Stimulated activated CD8-positive, alpha-beta memory T cell treated with anti-CD3 and anti-CD28 coated beads, Interleukin-4, amount 100 ng/mL, for 4 hours (primary cell): ENCODE data around the gene CLDN7.
A peak's percentile ranks its signal among the peaks of the same experiment; 100 is the strongest.

Experiments used
- DNase-seq, 2 donors: peaks; one replicate each; pipeline ENCODE4 v3.0.0-alpha.2; 2020; ENCODE audit warnings: low read depth in 2 of 2, low spot score in 1 of 2

The CLDN7 gene

GRCh38 chr17:7221278-7222092 lies 40.8 kb downstream of the CLDN7 start:
- no peak for DNase-seq

GRCh38 chr17:7220593-7221277 lies 41.5 kb downstream of the CLDN7 start:
- DNase-seq, result peak in 1 of 2 donors; percentile 26

GRCh38 chr17:7219812-7220592 lies 42.3 kb downstream of the CLDN7 start, which contains the start of the genes ACADVL and DLG4:
Gene ACADVL, plus strand, starts transcription at chr17:7219938. Its CDS starts 47 bp downstream, at chr17:7219985.
Gene DLG4, minus strand, starts transcription at chr17:7219836.
- DNase-seq, result peak; percentile 55 to 71

GRCh38 chr17:7219229-7219811 lies 43.0 kb downstream of the CLDN7 start:
- no peak for DNase-seq

- no peak for DNase-seq
These were observed 43.5 kb downstream of the CLDN7 start for GRCh38 chr17:7218758-7219157.

GRCh38 chr17:7218166-7218565 lies 44.1 kb downstream of the CLDN7 start:
- no peak for DNase-seq

- no peak for DNase-seq
These were observed 44.9 kb downstream of the CLDN7 start for GRCh38 chr17:7217113-7217987.

- no peak for DNase-seq
These were observed 45.8 kb downstream of the CLDN7 start for GRCh38 chr17:7216242-7217112.

GRCh38 chr17:7215652-7216180 lies 46.6 kb downstream of the CLDN7 start:
- no peak for DNase-seq

GRCh38 chr17:7215136-7215638 lies 47.1 kb downstream of the CLDN7 start:
- DNase-seq, result no peak

GRCh38 chr17:7214300-7215135 lies 47.8 kb downstream of the CLDN7 start:
- peak; percentile 97 for DNase-seq

- DNase-seq, result no peak
These were observed 48.4 kb downstream of the CLDN7 start for GRCh38 chr17:7213895-7214299.

GRCh38 chr17:7211491-7212273 lies 50.6 kb downstream of the CLDN7 start:
- DNase-seq, result no peak
